ENCODE data around the gene APOB. TPM values are rescaled to one million over a fixed set of nuclear protein-coding genes. Genes with fewer than 3 reads are reported as not detected.

The APOB gene
- total RNA-seq, 4 donors from 2014 or later = 0.11 to 0.13 TPM; not detected in 2

DNA sequence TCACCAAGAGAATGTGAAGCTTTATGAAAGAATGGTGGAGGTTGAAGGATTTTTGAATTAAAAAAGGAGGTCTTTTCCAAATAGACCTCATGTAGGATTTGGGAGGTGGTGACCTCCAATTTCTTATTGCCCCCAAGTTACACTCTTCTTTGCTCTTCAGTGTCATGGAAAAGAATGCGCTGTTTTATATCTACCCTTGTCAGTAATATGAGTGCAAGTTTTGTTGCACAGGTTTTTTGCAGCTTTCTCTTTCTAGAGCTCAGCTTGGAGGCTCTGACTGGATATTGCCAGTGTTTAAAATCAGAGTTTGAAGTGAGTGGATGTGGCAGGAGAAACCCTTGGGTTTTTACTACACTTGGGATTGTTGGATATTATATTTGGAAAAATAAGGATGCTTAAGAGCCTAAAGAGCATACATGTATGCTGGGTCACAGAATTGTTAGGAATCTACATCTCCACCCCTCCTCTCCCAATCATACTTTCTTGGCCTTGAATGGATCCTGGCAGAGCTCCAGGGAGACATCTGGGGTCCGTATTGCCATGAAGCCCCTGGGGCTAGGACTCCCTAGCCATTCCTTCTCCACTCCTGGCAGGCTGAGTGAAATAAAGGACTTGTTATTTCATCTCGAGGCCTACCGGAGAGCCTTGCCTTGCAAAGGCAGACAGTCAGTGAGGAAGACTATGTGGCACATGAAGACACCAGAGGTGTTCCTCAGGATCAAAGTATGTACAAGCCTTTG lies 43.8 kb downstream of the APOB start:
- WGBS, 2 donors = 86 to 90% methylated on average over 4 of the region's 4 CpGs
- no peak overlapping the region for H3K4me3 ChIP-seq (replicated peaks in 1 of 3)
- TF ChIP-seq, protein P1, sequence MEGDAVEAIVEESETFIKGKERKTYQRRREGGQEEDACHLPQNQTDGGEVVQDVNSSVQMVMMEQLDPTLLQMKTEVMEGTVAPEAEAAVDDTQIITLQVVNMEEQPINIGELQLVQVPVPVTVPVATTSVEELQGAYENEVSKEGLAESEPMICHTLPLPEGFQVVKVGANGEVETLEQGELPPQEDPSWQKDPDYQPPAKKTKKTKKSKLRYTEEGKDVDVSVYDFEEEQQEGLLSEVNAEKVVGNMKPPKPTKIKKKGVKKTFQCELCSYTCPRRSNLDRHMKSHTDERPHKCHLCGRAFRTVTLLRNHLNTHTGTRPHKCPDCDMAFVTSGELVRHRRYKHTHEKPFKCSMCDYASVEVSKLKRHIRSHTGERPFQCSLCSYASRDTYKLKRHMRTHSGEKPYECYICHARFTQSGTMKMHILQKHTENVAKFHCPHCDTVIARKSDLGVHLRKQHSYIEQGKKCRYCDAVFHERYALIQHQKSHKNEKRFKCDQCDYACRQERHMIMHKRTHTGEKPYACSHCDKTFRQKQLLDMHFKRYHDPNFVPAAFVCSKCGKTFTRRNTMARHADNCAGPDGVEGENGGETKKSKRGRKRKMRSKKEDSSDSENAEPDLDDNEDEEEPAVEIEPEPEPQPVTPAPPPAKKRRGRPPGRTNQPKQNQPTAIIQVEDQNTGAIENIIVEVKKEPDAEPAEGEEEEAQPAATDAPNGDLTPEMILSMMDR (IDR thresholded peaks at IDR 0.05) = no peak
- no peak for TF ChIP-seq POLR2A (IDR thresholded peaks at IDR 0.05)
- no peaks in the 10 kb centered on the region for H3K27me3 ChIP-seq
- H3K9me3 ChIP-seq = no peaks in the 10 kb centered on the region
- DNase-seq = no peak
- intact Hi-C loops (cut with DNase I) = no loop called here
- H3K4me1 ChIP-seq = no peaks in the 10 kb centered on the region
- no peaks in the 10 kb centered on the region for H3K36me3 ChIP-seq
- H3K27ac ChIP-seq = no peak overlapping the region

DNA sequence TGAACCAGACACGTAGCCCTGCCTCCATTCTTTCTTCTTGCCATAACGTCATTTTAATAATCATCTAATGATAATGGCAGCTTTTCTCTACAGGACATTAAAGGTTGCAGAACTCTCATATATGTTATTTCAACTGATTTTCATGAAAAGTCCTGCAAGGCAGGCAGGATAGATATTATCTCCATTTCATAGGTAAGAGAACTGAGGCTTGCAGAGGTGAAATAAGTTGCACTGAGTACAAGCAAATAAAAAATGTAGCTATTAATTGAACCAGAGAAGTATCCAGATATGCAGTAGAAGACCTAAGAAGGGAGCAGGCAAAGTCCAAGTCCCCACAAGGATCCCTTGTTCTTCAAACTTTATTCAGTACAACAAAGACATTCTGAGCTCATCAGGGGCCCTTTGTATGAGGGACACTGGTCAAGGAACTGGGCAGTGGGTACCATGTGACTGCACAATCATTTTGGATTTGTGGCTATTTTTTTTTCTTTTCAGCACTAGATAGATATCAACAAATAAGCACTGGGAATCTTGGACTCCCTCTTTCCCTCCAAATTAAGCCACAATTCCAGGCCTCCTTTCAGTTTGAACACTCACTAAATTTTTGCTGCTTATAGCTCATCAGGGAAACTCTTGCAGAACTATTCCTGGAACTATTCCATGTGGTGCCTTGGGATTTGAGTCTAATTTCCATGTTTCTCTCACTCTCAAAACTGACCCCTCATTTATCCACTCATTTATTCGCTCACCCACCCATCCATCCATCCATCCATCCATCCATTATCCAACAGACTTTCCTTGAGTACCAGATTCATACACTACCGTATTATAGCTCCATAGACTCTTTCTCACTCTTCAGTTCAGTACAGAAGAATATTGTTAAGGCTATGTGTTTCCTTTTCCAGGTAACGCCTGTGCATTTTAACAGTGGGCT lies 44.6 kb downstream of the APOB start:
- H3K4me1 ChIP-seq = no peaks in the 10 kb centered on the region
- no peak overlapping the region for H3K4me3 ChIP-seq (replicated peaks in 1 of 3)
- WGBS, 2 donors = 91 to 92% methylated on average over 5 of the region's 5 CpGs
- no peak overlapping the region for H3K27ac ChIP-seq
- intact Hi-C loops (cut with DNase I) = no loop called here
- H3K36me3 ChIP-seq = no peaks in the 10 kb centered on the region
- no peaks in the 10 kb centered on the region for H3K27me3 ChIP-seq
- no peaks in the 10 kb centered on the region for H3K9me3 ChIP-seq
- DNase-seq = no peak
- no peak for TF ChIP-seq POLR2A (IDR thresholded peaks at IDR 0.05)
- TF ChIP-seq, protein P1 (IDR thresholded peaks at IDR 0.05) = no peak

DNA sequence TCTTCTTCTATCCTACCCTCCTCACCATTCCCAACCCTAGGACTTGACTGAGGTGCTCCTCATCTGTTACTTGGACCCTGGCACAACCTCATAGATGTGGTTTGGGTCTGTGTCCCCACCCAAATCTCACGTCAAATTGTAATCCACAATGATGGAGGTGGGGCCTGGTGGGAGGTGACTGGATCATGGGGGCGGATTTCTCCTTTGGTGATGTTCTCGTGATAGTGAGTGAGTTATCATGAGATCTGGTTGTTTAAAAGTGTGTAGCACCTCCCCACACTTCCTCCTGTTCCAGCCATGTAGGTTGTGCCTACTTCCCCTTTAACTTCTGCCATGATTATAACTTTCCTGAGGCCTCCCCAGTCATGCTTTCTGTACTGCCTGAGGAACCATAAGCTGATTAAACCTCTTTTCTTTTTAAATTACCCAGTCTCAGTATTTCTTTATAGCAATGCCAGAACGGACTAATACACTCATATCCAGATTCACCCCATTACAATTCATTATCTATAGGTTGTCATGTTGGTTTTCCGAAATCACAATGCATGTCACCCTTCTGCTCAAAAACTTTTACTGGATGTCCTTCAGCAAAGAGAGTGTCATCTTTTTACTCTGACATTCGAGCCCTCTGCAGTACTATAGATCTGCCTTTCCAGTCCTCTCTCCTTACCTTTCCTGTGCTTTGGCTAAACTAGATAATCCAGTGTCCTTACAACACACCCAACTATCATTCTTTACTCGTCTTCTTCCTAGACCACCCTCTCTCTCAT lies 45.7 kb downstream of the APOB start:
- intact Hi-C loops (cut with DNase I) = no loop called here
- Histone ChIP-seq H3K9me3 (no peaks in the 10 kb centered on the region), H3K4me1 (no peaks in the 10 kb centered on the region), H3K4me3 (replicated peaks in 1 of 3) (no peak overlapping the region), H3K27me3 (no peaks in the 10 kb centered on the region), H3K36me3 (no peaks in the 10 kb centered on the region), H3K27ac (no peak overlapping the region)
- no peak for TF ChIP-seq POLR2A (IDR thresholded peaks at IDR 0.05)
- TF ChIP-seq, protein P1 (IDR thresholded peaks at IDR 0.05) = no peak
- DNase-seq = no peak
- 85 to 92% methylated on average over 7 of the region's 7 CpGs for WGBS, 2 donors

DNA sequence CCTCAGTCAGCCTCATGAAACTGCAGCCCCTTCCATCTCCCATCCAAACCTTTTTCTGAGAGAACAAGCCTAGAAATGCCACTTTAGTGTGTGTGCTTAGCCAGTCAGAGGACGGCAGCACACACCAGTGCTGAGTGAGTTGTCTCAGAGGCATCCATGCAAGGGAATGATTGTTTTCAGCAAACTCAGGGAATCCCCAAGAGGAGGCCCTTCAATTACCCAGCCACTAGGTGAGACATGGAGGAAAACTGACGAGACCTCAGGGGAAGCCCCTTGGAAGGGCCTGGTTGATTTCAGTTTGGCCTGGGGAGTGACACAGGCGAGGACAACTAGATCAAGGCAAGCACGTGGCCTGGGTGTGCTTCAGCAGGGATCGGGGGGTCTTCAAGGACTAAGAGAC lies 49.7 kb downstream of the APOB start:
- TF ChIP-seq POLR2A (IDR thresholded peaks at IDR 0.05) = no peak
- TF ChIP-seq, protein P1 (IDR thresholded peaks at IDR 0.05) = no peak
- no peak for DNase-seq
- H3K27ac ChIP-seq = no peak overlapping the region
- H3K27me3 ChIP-seq = no peaks in the 10 kb centered on the region
- no peaks in the 10 kb centered on the region for H3K9me3 ChIP-seq
- no peak overlapping the region for H3K4me3 ChIP-seq (replicated peaks in 1 of 3)
- intact Hi-C loops (cut with DNase I) = no loop called here
- 27 to 44% methylated on average over 5 of the region's 5 CpGs for WGBS, 2 donors
- H3K36me3 ChIP-seq = no peaks in the 10 kb centered on the region
- H3K4me1 ChIP-seq = no peaks in the 10 kb centered on the region
